Cerebellar nuclear complex (tissue), 1 donor: ENCODE data around the gene NRXN2.
"Not testable (repeated sequence)": the region's sequence is repeated elsewhere in the genome, so short reads cannot be mapped to it uniquely, and the experiment has no call there.

Experiments
- DNase-seq, 2 experiments: peaks; one replicate each; lab custom pipeline; 2025; lab: John Stamatoyannopoulos, UW

The NRXN2 gene

DNA sequence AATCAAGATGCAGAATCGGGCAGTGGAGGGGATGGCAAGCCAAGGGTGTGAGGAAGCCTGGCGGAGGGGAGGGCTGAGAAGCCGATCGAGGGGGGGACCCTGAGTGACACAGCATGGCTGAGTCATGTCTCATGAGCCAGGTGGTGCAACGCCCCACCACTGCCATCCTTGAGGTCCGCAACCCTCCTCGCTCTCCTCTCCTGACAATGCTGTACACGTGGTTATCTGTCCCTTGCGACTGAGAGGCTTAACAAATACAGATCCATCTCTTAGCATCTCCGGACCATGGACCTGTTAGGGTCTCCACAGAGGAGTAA is 117.8 kb downstream of the NRXN2 start:
- DNase-seq: no peak

DNA sequence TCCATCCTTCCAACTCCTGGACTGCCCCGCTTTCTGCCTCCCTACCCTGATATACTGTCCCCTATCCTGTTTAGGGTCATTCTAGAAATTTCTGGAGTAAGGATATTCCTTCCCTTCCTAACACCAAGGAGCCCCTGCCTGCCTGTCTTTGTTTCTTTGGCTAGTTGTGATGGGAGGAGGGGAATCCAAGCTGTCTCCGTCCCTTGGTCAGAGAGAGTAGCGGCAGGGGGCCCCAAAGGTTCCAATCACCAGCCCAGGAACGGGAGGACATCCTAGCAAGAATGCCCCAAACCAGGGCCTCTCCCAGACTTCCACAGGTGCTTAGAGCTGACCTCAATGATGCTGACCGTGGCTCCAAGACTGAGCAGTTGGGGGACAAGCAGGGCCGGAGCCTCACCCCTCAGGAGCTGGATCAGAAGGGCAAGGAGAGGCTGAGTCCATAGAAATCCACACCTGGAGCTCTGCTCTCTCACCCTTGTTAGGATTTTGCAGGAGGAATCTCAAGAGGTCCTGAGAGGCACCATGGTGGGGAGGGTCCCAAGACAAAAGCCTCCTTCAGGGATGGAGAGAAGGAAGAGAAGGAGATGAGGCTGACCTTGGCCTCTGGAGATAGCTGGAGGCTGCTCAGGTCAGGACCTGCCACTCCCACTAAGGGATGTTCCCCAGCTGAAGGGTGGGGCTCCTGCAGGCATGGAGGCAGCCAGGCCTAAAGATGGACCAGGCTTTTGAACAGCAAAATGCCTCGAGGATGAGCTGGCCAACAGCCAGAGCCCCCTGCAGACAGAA is 118.3 kb downstream of the NRXN2 start:
- no peak for DNase-seq

DNA sequence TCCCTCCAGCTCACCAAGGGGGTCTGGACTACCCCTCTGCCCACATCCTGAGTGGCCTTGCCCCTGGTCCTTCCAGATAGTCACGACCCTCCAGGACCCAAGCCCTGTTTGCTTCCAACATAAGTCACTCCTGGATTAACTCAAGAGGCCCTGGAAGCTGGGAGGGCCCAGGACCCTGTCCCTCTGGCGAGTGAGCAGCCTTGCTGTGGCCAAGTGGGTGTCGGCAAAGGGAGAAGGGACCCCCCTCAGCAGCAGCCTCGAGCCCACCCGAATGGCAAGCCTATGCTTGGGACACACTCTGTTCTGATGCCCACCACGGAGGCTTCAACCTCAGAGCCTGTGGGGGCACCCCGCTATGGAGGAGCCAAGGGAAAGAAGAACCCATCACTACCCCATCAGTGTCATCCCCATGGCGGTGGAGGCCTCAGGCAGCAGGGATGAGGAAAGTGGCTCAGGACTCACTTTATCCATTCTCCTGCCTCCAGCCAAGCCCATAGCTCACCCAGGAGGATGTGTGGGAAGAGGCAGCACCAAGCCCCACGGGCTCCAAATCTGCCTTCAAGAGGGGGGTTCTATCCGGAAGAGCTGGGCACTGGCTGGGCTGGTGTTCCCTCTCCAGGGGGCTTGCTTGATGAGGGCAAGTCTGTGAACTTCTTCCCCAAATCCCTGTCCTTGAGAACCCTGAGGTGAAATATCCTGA is 119.4 kb downstream of the NRXN2 start:
- DNase-seq: no peak

DNA sequence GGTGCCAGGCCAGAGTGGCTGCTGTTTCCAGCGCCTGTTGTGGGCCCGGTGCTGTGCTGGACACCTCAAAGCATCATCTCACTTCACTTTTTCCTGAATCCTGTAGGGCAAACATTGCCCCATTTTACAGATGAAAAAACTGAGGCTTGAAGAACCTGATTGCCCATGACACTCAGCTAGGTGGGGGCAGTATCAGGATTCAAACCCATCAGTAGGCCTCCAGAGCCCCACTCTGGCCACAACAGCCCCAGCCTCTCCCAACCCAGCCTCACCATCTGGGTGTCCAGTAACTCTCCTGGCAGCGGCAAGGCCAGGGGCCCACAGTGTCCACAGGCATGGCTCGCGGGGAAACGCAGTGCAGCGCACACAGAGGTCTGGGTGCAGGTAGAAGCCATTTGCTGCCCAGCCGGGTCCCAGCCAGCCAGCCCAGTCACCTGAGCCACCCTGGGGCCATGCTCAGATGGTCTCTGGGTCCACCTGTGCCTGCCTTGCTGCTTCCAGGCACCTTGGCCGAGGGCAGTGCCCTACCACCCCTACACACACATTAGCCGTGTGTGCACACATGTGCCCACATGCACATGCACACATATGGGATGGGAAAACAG is 120.4 kb downstream of the NRXN2 start:
- no peak for DNase-seq

DNA sequence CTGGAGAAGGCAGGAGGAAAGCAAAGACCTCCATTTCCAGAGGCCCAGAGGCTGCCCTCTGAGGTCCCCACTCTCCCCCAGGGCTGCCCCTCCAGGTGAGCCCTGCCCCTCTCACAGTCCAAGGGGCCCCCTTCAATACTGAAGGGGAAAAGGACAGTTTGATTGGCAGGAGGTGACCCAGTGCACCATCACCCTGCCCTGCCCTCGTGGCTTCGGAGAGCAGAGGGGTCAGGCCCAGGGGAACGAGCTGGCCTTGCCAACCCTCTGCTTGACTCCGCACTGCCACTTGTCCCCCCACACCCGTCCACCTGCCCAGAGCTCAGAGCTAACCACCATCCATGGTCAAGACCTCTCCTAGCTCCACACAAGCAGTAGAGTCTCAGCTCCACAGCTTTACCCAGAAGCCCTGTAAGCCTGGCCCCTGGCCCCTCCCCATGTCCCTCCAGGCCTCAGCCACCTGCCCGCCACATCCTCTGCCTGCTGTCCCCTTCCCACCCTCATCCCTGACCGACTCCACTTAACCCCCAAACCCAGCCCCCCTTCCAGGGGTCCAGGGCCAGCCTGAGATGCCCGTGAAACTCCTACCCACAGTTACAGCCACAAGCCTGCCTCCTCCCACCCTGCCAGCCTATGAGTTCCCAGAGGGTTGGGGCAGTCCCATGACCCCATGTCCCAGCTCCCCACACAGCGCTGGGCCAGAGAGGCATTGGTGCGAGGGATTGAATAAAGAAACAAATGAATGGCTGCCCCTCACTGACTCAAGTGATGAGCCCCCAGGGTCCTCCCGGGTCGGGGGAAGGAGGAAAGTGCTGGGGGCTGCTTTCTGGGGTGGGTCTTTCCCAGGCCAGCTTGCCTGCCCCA is 121.2 kb downstream of the NRXN2 start:
- DNase-seq: no peak

DNA sequence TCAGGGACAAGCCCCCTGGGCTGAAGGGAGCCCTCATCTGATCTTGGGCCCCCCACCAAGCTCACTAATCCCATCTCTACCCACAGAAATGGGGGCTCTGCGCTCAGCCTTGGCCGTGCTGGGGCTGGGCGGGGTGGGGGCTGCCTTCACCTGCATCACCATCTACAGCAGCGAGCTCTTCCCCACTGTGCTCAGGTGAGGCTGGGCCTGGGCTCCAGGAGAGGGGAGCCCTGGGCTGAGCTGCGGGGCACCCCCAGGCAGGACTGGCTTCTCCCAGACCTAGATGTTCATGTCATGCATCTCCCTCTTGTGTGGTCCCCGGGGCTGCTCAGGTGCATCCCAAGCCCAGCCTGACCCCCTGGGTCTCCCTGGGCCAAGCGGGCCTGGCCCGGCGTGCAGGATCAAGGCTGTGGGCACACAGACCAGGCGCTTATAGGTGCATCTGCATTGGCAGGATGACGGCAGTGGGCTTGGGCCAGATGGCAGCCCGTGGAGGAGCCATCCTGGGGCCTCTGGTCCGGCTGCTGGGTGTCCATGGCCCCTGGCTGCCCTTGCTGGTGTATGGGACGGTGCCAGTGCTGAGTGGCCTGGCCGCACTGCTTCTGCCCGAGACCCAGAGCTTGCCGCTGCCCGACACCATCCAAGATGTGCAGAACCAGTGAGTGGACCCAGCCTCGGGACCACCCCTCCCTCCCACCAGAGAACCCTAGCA is 122.6 kb downstream of the NRXN2 start:
- DNase-seq: no peak

DNA sequence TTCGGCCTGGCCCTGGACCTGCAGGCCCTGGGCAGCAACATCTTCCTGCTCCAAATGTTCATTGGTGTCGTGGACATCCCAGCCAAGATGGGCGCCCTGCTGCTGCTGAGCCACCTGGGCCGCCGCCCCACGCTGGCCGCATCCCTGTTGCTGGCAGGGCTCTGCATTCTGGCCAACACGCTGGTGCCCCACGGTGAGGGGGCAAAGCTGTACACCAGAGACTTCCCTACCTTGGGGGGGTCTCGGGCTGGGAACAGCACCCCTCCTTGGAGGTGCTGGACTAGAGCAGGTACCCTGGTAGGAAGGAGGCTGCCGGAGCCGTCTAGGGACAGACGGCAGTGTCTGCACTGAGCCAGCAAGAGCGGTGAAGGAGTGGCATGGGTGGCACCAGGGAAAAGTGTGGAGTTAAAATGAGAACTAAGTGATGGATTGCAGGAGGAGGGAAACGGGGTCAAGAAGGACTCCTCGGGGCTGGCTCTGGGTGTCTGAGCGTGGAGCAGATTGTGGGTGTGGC is 123.2 kb downstream of the NRXN2 start:
- no peak for DNase-seq

DNA sequence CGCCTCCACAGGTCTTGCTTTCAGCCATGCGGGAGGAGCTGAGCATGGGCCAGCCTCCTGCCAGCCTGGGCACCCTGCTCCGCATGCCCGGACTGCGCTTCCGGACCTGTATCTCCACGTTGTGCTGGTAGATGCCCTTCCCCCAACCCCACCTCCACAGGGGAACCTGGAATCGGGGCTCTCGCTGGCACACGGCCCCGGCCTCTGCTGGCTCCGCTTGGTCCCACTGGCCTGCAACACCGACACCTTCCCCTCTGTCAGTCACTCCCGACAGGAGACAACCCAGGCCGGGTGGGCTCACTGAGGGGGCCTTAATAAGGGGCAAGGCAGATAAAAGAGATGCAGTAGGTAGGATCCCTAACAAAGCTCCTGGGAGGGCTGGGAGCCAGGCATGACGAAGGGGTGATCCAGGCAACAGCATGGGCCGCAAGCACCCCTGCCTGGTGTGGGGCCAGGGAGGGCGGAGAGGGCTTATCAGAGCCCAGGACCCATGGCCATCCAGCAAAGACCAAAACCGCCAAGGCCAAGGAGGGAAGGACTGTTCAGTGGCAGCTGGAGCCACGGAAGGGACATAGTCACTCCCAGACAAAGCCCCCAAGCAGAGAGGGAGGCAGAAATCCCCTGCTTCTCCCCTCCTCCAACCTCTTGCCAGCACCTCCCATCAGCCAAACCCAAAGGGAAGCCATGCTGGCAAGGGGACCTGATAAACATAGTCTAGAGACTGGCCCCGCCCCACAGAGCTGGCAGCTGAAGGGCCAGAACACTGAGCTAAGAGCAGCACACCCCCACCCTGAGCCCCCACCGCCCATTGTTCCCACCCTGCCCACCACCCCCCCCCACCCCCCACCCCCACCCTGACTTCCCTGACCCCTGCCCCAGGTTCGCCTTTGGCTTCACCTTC is 124.0 kb downstream of the NRXN2 start:
- DNase-seq: no peak

DNA sequence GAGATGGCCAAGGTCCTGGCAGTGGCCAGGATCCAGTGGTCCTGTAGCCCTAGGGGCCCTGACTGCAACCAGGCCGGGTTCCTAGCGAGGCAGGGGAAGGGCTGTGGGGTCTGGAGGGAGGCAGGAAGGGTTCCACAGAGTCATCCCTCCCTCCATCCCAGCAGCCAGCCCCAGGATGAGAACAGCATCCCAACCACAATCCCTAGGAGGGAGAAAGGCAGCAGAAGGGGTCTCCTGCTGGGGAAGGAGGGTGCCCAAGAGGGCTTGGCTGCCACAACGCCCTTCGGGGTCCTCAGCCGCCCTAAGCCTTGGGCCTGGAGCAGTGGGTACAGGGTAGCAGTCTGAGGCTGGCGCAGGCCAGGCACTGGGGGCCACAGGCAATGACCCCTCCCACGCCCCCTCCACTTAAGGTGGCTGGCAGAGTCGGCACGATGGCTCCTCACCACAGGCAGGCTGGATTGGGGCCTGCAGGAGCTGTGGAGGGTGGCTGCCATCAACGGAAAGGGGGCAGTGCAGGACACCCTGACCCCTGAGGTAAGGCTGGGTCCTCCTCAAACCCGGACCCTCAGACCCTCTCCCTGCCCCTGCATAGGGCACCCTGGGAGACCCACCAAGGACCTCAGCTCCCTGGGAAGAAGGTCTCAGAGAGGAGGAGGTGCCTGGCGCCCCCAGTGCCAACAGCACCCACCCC is 124.7 kb downstream of the NRXN2 start:
- DNase-seq: no peak

DNA sequence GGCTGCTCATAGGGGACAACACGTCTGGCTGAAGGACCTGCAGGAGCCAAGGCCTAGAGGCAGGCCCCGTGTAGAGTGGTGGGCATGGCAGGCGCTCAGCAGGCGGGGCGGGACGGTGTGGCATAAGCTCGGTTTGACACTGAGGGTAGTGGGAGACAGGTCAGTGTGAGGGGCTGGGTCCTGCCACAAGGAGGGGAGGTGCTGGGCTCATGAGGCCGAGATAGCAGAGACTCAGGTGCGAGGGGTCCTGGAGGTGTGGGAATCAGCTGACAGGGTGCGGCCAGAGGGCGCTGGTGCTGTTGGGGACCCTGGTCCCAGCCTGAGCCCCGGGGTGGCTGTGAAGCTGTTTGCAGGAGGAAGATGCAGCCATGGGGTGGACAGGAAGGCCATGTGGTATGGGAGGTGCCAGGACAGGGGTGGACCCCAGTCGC is 125.3 kb downstream of the NRXN2 start:
- DNase-seq: no peak

DNA sequence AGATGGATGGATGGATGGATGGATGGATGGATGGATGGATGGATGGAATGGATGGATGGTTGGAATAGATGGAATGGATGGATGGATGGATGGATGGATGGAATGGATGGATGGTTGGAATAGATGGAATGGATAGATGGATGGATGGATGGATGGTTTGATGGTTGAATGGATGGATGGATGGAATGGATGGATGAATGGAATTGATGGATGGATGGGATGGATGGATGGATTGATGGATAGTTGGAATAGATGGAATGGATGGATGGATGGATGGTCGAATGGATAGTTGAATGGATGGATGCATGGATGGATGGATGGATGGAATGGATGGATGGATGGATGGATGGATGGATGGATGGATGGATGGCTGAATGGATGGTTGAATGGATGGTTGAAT is 127.1 kb downstream of the NRXN2 start:
- not testable (repeated sequence) for DNase-seq

DNA sequence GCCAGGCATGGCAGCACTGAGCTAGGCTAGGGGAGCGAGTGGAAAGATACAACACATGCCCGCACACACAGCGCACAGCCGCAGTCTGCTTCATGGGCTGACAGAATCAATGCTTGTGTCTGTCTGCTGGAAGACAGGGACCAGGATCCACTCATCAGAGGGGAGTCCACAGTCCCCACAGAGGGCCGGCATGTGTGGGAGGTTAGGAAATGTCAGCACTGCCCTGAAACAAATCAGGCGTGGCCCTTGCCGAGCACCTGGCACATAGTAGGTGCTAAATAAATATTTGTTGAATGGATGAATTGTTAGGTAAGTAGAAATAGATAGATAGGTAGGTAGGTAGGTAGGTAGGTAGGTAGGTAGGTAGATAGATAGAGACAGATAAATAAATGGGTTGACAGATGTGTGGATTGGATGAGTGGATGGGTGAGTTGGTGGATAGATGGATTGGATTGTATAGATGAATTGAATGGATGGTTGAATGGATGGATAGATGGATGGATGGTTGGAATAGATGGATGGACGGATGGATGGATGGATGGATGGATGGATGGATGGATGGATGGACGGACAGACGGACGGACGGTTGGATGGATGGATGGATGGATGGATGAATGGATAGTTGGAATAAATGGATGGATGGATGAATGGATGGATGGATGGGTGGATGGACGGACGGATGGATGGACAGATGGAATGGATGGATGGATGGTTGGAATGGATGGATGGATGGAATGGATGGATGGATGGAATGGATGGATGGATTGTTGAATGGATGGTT is 128.6 kb downstream of the NRXN2 start:
- DNase-seq: no peak

DNA sequence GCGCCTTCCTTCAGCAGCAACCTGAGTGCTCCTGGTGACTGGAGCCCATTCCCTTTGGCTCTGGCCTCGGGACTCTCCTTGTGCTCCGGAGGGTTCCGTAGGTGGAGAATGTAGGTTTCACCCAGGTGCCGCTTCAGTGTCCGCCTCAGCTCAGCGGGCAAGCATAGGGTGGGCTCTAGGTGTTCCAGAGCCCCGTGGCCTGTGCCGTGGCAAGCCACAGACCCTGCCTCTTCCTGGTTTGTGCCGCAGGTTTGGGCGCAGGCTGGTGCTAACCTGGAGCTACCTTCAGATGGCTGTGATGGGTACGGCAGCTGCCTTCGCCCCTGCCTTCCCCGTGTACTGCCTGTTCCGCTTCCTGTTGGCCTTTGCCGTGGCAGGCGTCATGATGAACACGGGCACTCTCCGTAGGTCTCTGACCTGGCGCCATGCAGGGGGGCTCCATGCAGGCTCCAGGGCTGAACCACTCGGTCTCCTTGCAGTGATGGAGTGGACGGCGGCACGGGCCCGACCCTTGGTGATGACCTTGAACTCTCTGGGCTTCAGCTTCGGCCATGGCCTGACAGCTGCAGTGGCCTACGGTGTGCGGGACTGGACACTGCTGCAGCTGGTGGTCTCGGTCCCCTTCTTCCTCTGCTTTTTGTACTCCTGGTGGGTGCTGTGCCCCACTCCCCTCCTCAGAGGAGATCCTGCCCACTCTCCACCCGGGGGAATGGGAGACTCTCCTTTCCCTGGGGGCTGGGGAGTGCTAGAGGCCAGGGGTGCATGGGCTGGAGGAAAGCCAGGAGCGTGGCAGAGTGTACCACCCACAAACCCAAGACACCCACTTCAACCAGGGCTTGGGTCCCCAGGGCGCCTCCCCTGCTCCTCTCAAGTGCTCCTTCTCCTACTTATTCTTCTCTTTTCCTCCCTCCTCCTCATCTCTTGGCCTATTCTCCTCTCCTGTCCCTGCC is 129.6 kb downstream of the NRXN2 start:
- no peak for DNase-seq

DNA sequence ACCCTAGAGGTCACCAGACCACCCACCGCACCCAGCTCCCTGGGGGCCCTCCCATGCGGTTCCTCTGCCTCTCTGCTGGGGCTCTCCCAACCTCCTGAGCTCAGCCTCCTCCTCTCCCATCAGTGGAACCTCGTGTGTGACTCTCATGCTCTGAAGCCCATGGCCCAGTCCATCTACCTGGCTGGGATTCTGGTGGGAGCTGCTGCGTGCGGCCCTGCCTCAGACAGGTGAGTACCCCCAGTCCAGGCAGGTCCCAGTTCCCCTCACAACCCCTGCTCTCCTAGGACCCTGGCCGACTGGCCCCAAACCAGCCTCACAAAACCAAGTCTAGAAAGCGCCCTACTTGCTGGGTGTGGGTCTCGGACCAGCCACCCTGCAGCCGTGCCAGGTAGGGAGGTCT is 130.3 kb downstream of the NRXN2 start:
- no peak for DNase-seq

DNA sequence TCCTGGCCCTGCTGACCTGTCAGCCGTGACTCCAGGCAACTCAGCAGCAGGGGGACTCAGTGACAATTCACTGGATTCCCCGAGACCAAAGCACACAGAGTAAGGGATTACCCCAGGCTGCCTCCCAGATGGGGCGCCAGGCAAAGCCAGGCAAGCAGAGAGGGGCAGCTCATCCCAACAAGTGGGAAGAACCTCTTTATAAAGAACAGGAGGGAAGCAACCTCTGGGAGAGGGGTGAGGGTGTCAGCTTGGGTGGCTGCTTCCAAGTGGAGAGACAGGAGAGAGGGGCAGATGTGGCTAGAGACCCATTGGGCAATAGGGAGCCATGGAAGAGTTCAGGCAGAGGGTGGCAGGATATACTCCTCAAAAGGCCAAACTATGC is 130.8 kb downstream of the NRXN2 start:
- no peak for DNase-seq

DNA sequence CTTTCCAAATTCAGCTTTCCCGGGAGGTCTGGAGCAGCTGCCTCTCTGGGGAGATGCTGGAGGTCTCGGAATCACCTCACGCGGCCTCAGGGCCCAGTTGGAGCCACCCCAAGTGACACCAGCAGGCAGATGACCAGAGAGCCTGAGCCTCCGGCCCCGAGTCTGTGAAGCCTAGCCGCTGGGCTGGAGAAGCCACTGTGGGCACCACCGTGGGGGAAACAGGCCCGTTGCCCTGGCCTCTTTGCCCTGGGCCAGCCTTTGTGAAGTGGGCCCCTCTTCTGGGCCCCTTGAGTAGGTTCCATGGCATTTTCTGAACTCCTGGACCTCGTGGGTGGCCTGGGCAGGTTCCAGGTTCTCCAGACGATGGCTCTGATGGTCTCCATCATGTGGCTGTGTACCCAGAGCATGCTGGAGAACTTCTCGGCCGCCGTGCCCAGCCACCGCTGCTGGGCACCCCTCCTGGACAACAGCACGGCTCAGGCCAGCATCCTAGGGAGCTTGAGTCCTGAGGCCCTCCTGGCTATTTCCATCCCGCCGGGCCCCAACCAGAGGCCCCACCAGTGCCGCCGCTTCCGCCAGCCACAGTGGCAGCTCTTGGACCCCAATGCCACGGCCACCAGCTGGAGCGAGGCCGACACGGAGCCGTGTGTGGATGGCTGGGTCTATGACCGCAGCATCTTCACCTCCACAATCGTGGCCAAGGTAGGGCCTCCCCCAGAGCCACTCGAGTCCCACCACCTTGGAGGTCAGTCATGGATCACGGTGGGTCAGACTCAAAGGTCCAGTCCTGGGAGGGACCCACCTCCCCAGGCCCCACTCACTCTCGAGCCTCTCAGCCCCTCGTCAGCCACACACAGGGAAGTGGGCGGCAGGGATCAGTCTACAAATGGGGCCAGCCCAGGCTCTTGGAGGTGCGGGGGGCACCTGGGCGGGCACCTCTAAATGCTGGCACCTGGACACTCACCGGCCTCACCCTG is 131.5 kb downstream of the NRXN2 start:
- no peak for DNase-seq

DNA sequence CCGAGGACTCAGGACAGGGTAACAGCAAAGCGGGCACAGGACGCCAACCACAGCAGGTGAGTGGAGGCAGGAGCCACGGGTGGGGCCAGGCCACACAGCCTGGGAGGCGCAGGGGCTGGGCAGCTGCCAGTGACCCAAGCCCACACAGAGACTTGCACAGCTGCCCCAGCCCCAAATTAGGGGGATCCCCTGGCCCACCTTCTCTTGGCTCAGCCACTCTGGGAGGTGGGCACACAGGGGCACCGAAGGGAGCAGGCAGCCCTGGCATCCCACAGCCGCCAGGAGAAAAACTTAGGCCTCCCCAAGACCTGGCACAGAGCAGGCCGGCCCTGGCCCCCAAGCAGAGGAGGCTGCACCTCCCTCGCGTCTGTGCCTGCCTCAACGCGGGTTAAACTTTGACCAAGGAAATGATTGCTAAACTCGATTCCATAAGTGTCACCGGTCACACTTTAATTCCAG is 132.2 kb downstream of the NRXN2 start, which contains the start of gene SLC22A12:
TSS of gene SLC22A12 (plus strand) at position 458 of the 459 bp plus-strand sequence. CDS start 337 bp downstream, outside the sequence.
- no peak for DNase-seq
